ENCODE results near the gene VSTM2A. TPM values are rescaled to one million over a fixed set of nuclear protein-coding genes. Genes with fewer than 3 reads are reported as not detected.
"Not testable (repeated sequence)": the region's sequence is repeated elsewhere in the genome, so short reads cannot be mapped to it uniquely, and the experiment has no call there.

VSTM2A gene
- polyA plus RNA-seq (2011; rRNA removed) (not detected in 2 replicates), polyA minus RNA-seq (2011; rRNA and poly(A)+ RNA removed) (not detected in 2 replicates)

DNA sequence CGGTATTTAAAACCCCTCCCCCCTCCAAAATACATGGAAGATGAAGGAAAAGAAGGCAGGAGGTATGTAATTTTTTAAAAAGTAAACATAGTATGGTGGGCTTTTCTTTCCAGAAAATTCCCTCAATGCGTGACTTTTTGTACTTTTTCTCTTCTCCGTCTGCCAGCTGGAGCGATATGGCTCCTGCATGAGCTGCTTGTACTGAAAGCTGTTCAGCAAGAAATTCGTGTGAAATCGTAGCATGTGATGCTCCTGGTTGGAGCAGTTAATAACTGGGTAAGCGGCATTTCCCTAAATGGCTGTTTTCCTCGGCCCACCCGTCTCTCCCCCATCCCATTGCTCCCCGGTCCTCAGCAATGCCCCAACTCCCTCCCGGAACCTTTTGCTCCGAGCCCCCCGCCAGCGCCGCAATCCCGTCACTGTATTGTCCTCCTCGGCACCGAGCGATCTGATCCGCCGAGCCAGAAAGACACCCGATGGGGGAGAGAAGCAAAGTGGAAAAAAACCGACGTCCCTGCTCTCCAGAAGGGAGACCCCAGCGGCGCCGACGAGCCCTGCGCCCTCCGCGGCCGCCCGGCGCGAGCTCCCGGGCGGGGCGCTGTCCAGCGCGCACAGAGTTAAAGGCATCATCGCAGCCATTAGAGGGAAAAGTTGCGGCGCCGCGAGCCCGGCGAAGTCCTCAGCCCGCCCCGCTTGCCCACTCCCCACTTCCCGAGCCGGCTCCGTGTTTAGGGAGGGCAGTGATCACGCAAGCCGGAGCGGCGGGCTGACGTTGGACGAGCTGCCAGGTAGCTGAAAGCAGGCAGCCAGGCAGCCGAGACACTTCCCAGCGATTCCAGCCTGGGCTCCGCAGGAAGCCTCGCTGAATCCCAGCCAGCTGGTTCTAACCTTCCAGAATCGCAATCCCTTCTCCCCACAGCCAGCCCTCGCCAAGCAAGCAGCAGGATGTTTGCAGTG is at the start of gene VSTM2A:
TSS of gene VSTM2A (plus strand) at position 707 of the 957 bp plus-strand sequence. CDS start 356 bp downstream, outside the sequence.
- TF ChIP-seq, protein P1, sequence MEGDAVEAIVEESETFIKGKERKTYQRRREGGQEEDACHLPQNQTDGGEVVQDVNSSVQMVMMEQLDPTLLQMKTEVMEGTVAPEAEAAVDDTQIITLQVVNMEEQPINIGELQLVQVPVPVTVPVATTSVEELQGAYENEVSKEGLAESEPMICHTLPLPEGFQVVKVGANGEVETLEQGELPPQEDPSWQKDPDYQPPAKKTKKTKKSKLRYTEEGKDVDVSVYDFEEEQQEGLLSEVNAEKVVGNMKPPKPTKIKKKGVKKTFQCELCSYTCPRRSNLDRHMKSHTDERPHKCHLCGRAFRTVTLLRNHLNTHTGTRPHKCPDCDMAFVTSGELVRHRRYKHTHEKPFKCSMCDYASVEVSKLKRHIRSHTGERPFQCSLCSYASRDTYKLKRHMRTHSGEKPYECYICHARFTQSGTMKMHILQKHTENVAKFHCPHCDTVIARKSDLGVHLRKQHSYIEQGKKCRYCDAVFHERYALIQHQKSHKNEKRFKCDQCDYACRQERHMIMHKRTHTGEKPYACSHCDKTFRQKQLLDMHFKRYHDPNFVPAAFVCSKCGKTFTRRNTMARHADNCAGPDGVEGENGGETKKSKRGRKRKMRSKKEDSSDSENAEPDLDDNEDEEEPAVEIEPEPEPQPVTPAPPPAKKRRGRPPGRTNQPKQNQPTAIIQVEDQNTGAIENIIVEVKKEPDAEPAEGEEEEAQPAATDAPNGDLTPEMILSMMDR (IDR thresholded peaks at IDR 0.05; ENCODE audit: insufficient read depth, low read depth, low read length), result no peak
- Histone ChIP-seq H3K4me3 (ENCODE audit: low read depth, low read length) (no peak within 1 kb of the TSS), H3K27me3 (ENCODE audit: control insufficient read depth, insufficient read depth, low read length) (peaks cover 13% of the 10 kb centered on the region), H3K36me3 (ENCODE audit: control insufficient read depth, insufficient read depth, low read length) (no peaks in the 10 kb centered on the region)
- ChIA-PET CTCF (no interaction called here), POLR2A (no interaction called here)
- no peak for DNase-seq (ENCODE audit: low read depth)

- H3K27me3 ChIP-seq (ENCODE audit: control insufficient read depth, insufficient read depth, low read length); POLR2A ChIA-PET; H3K4me3 ChIP-seq (ENCODE audit: low read depth, low read length); CTCF ChIA-PET; H3K36me3 ChIP-seq (ENCODE audit: control insufficient read depth, insufficient read depth, low read length); DNase-seq (ENCODE audit: low read depth): not testable (repeated sequence)
These were observed 37.6 kb upstream of the VSTM2A start for GRCh38 chr7:54504531-54504930.

DNA sequence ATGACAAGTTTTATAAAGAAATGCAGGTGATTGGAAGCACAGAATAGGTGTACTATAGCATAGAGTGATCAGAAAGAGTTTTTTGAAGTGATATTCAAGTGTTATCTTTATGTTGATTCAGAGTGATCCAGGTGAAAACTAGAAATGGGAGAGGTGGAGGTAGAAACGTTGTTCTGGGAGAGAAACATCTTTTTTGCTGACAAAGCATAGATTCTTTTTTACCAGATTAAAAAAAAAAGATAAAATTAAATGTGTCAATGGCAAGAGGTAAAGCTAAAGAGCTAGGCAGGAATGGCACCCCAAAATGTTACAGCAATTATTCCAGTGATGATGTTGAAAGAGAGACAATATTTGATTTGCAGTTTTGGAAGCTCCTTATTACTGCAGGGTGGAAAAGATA is 12.6 kb upstream of the VSTM2A start:
- H3K27me3 ChIP-seq (ENCODE audit: control insufficient read depth, insufficient read depth, low read length), result no peaks in the 10 kb centered on the region
- no peaks in the 10 kb centered on the region for H3K36me3 ChIP-seq (ENCODE audit: control insufficient read depth, insufficient read depth, low read length)
- TF ChIP-seq, protein P1 (IDR thresholded peaks at IDR 0.05; ENCODE audit: insufficient read depth, low read depth, low read length), result no peak
- no peak overlapping the region for H3K4me3 ChIP-seq (ENCODE audit: low read depth, low read length)
- CTCF ChIA-PET, result no interaction called here
- POLR2A ChIA-PET, result no interaction called here
- no peak for DNase-seq (ENCODE audit: low read depth)

GRCh38 chr7:54538122-54538521 is 4.1 kb upstream of the VSTM2A start:
- ChIA-PET CTCF (no interaction called here), POLR2A (no interaction called here)
- H3K36me3 ChIP-seq (ENCODE audit: control insufficient read depth, insufficient read depth, low read length), result no peaks in the 10 kb centered on the region
- no peak overlapping the region for H3K4me3 ChIP-seq (ENCODE audit: low read depth, low read length)
- TF ChIP-seq, protein P1 (IDR thresholded peaks at IDR 0.05; ENCODE audit: insufficient read depth, low read depth, low read length), result no peak
- DNase-seq (ENCODE audit: low read depth), result no peak
- H3K27me3 ChIP-seq (ENCODE audit: control insufficient read depth, insufficient read depth, low read length), result peaks cover 8% of the 10 kb centered on the region

DNA sequence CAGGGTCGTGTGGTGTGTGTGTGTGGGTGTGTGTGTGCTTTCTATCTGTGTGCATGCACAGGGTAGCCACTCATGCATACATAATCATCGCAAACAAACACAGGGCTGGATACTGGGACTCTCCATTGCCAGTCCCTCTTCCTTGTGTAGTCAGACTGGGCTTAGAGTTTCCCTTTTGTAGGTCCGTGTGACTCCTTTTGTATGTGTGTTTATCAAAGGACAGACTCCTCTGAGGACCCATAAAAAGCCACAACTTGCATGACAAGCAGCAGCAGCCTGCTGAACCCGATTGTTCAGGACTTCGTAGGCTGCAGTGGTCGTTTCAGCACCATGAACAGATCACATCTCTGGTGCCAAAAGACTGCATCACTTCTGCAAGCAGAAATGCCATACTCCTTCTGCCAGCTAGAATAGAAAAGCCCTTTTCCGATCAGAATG is 895 bp downstream of the VSTM2A start:
- ChIA-PET CTCF (no interaction called here), POLR2A (no interaction called here)
- H3K4me3 ChIP-seq (ENCODE audit: low read depth, low read length), result no peak overlapping the region
- TF ChIP-seq, protein P1 (IDR thresholded peaks at IDR 0.05; ENCODE audit: insufficient read depth, low read depth, low read length), result no peak
- H3K36me3 ChIP-seq (ENCODE audit: control insufficient read depth, insufficient read depth, low read length), result no peaks in the 10 kb centered on the region
- peaks cover 13% of the 10 kb centered on the region for H3K27me3 ChIP-seq (ENCODE audit: control insufficient read depth, insufficient read depth, low read length)
- DNase-seq (ENCODE audit: low read depth), result no peak
